Natural killer cell (primary cell): ENCODE data around the gene SBSN. TPM values are rescaled to one million over a fixed set of nuclear protein-coding genes. Genes with fewer than 3 reads are reported as not detected.
A peak's percentile ranks its signal among the peaks of the same experiment; 100 is the strongest.

Experiments
- ATAC-seq, 3 donors: fragments of 150-1000 bp in 2 of 3; fragments of 200-7000 bp in 1 of 3; cut with Tn5 transposase; 1 replicate in 1 of 3; 2 replicates in 2 of 3; pipeline ENCODE4 v1.10.0; 2021; ENCODE audit warnings: mild to moderate bottlenecking in 2 of 3, moderate library complexity in 2 of 3
- DNase-seq, 2 donors: peaks; one replicate each; pipeline versions ENCODE4 v3.0.0 to v3.0.0-alpha.2; 2013 to 2021; ENCODE audit warnings: mixed read lengths in 1 of 2
- H3K27ac ChIP-seq: one replicate; pipeline ENCODE4 v1.5.1; 2013; ENCODE audit warnings: mild to moderate bottlenecking, low read length
- H3K27me3 ChIP-seq: one replicate; pipeline ENCODE4 v1.6.1; 2013; ENCODE audit warnings: low read length; ENCODE audit not compliant: control insufficient read depth, insufficient read depth
- H3K36me3 ChIP-seq: one replicate; pipeline ENCODE4 v1.6.1; 2013; ENCODE audit warnings: low read length; ENCODE audit not compliant: control insufficient read depth, insufficient read depth
- H3K4me1 ChIP-seq: one replicate; pipeline ENCODE4 v1.6.1; 2013; ENCODE audit warnings: low read length; ENCODE audit not compliant: control insufficient read depth, insufficient read depth
- H3K4me3 ChIP-seq: one replicate; pipeline ENCODE4 v1.5.1; 2013; ENCODE audit warnings: low read length
- H3K9me3 ChIP-seq: one replicate; pipeline ENCODE4 v1.6.1; 2013; ENCODE audit warnings: low read length; ENCODE audit not compliant: control insufficient read depth, insufficient read depth
- H3K27ac Mint-ChIP-seq, 2 donors: one replicate each; pipeline ENCODE4 v1.8.0; 2022; ENCODE audit warnings: mild to moderate bottlenecking in 2 of 2, mixed read lengths in 2 of 2, moderate library complexity in 1 of 2
- H3K27me3 Mint-ChIP-seq, 2 donors: one replicate each; pipeline ENCODE4 v1.8.0; 2022; ENCODE audit warnings: low read depth in 2 of 2, mixed read lengths in 2 of 2
- H3K36me3 Mint-ChIP-seq: one replicate; pipeline ENCODE4 v1.8.0; 2022; ENCODE audit warnings: mixed read lengths
- H3K4me1 Mint-ChIP-seq, 2 donors: one replicate each; pipeline ENCODE4 v1.8.0; 2022; ENCODE audit warnings: mixed read lengths in 2 of 2
- H3K4me3 Mint-ChIP-seq: one replicate; pipeline ENCODE4 v1.8.0; 2022; ENCODE audit warnings: mild to moderate bottlenecking, moderate library complexity, mixed read lengths
- H3K9me3 Mint-ChIP-seq, 2 donors: one replicate each; pipeline ENCODE4 v1.8.0; 2022; ENCODE audit warnings: mixed read lengths in 2 of 2
- WGBS: methylation state at CpG from one replicate; pipeline ENCODE4 v1.1.7; 2013; ENCODE audit warnings: missing lambda C conversion rate; ENCODE audit not compliant: insufficient coverage; 5-methylcytosine and 5-hydroxymethylcytosine counted together
- intact Hi-C: fragments of 100-400 bp; cut with micrococcal nuclease; formaldehyde crosslinking; loops from one replicate; pipeline ENCODE4 v1.14.2; 2022
- total RNA-seq, 4 donors: library from RNA; stranded (reverse); fragments of 120-200 nt in 1 of 4; gene quantifications; one replicate each; pipeline versions ENCODE4 v1.2.3 to v1.2.4, GENCODE V29; 2013 to 2022
- TF ChIP-seq, protein P1 (sequence below): fragments of 200-600 bp; IDR thresholded peaks from one replicate; pipeline ENCODE4 v1.8.0; 2022; ENCODE audit warnings: antibody characterized with exemption

Gene SBSN
- total RNA-seq, 3 donors from 2014 or later (not counting 1 experiment from before 2014, with no cell fraction given), result not detected

DNA sequence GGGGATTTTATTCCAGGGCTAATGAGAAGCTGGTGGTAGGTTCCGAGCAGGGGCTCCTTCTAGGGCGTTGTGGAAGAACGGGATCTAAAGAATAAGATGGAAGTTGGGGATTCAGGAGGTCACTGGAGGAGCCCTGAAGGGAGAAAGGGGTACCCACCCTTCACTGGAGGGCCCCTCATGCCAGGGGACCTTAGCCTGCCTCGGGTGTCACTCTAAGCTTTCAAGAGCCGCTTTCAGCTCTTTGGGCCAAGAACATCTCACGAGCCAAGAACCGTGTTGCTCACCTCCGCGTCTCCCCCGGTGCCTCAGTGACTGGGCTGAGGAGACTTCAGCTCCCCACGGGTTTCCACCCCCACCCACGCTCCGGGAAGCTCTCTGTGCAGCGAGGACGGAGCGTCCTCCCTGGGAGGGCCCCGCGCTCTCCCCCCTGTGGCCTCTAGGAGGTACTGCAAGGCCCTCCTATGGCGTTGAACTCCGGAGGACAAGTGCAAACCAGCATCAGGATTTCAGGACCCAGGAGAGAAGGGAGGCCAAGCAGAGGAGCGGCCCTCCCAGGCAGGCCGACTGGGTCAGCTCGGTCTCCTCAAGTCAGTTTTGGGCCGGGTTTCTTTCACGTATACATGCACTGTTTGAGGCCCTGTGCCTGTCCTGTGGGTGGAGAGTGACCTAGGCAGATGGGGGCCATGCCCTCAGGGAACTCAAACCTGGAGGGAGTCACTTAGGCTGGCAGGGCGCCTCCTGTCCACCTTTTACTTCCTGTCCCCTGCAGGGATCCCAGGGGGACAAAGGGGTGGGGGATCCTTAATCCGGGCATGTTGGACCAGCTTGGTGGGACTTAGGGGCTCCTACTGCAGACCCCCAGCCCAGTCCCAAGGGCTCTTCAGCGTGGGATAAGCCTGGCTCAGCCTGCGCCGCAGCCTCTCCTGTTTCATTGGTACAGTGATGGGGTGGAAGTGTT lies 32.7 kb downstream of the SBSN start:
- Mint-ChIP-seq H3K27me3 (peaks cover 0 to 14% of the 10 kb centered on the region in 2 donors), H3K4me1 (peaks cover 0 to 10% of the 10 kb centered on the region in 2 donors), H3K9me3 (no peaks in the 10 kb centered on the region), H3K36me3 (no peaks in the 10 kb centered on the region), H3K27ac (no peak overlapping the region), H3K4me3 (no peak overlapping the region)
- Histone ChIP-seq H3K9me3 (no peaks in the 10 kb centered on the region), H3K36me3 (no peaks in the 10 kb centered on the region), H3K4me1 (peaks cover 8% of the 10 kb centered on the region), H3K27ac (no peak overlapping the region), H3K27me3 (no peaks in the 10 kb centered on the region), H3K4me3 (no peak overlapping the region)
- WGBS, result 32% methylated on average over 30 of the region's 30 CpGs
- intact Hi-C loops, result loop anchor here (1.0 kb wide), 2 partner anchors 143 to 428 kb away; no protein-coding TSS in a partner anchor
- DNase-seq (peak; percentile 55 to 80), ATAC-seq (peak; percentile 90 to 100 (median 99))
- TF ChIP-seq, protein P1, sequence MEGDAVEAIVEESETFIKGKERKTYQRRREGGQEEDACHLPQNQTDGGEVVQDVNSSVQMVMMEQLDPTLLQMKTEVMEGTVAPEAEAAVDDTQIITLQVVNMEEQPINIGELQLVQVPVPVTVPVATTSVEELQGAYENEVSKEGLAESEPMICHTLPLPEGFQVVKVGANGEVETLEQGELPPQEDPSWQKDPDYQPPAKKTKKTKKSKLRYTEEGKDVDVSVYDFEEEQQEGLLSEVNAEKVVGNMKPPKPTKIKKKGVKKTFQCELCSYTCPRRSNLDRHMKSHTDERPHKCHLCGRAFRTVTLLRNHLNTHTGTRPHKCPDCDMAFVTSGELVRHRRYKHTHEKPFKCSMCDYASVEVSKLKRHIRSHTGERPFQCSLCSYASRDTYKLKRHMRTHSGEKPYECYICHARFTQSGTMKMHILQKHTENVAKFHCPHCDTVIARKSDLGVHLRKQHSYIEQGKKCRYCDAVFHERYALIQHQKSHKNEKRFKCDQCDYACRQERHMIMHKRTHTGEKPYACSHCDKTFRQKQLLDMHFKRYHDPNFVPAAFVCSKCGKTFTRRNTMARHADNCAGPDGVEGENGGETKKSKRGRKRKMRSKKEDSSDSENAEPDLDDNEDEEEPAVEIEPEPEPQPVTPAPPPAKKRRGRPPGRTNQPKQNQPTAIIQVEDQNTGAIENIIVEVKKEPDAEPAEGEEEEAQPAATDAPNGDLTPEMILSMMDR, result peak; percentile 97

DNA sequence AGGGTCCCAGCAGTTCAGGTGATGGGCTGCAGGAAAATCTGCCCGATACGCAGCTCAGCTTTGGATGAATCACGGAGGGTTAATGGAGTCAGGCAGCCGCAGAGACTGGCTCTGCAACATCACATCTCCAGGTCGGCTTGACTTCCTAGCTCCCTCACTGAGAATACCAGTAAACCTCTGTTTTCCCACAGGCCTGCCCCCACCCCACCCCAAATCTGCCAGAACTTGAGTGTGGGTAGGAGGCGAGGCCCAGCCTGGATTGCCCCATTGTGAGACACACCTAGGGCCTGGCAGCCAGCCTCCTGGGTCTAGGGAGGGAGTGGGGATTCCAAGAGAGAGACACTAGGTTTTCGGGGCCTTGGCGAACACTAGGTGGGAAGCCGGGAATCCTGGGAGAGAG lies 34.1 kb downstream of the SBSN start:
- no peak for DNase-seq
- Histone ChIP-seq H3K4me1 (peaks cover 8% of the 10 kb centered on the region), H3K36me3 (no peaks in the 10 kb centered on the region), H3K4me3 (no peak overlapping the region), H3K27me3 (no peaks in the 10 kb centered on the region), H3K9me3 (no peaks in the 10 kb centered on the region), H3K27ac (no peak overlapping the region)
- H3K27me3 Mint-ChIP-seq, result peaks cover 0 to 17% of the 10 kb centered on the region in 2 donors
- intact Hi-C loops, result no loop called here
- H3K4me1 Mint-ChIP-seq, result peaks cover 0 to 10% of the 10 kb centered on the region in 2 donors
- no peaks in the 10 kb centered on the region for H3K36me3 Mint-ChIP-seq
- 92% methylated on average over 9 of the region's 9 CpGs for WGBS
- TF ChIP-seq, protein P1, result no peak
- no peak overlapping the region for H3K4me3 Mint-ChIP-seq
- no peak overlapping the region for H3K27ac Mint-ChIP-seq
- no peaks in the 10 kb centered on the region for H3K9me3 Mint-ChIP-seq
- no peak for ATAC-seq

DNA sequence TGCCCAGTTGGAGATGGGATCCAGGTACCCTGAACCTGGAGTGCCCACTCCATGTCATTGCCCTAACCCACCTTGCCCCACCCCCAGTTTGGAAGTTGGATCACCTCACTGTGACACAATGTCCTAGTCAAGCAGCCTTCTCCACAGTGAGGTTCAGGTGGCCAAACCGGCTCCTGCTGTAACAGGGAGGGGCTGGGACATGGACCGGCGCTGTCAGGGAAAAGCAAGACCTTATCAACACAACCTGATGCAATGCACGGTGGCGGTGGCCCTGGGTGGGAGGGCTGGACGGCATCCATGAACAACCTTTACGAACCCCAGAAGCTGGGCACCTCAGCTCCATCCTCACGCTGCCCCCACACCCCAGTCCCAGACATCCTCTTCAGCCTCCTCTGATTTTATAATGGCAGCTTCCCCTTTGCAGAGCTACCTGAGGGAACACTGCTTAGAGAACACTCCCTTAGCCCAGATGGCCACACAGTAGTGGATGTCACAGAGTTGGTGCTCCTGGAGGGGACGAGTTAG lies 36.2 kb downstream of the SBSN start:
- Histone ChIP-seq H3K27me3 (no peaks in the 10 kb centered on the region), H3K4me1 (peaks cover 8% of the 10 kb centered on the region), H3K36me3 (no peaks in the 10 kb centered on the region), H3K4me3 (no peak overlapping the region), H3K9me3 (no peaks in the 10 kb centered on the region), H3K27ac (no peak overlapping the region)
- TF ChIP-seq, protein P1, result no peak
- no peak for DNase-seq
- Mint-ChIP-seq H3K4me1 (peaks cover 0 to 10% of the 10 kb centered on the region in 2 donors), H3K27ac (no peak overlapping the region), H3K4me3 (no peak overlapping the region), H3K9me3 (no peaks in the 10 kb centered on the region), H3K36me3 (no peaks in the 10 kb centered on the region), H3K27me3 (peaks cover 1 to 19% of the 10 kb centered on the region in 2 donors)
- ATAC-seq, result no peak
- intact Hi-C loops, result no loop called here
- 84% methylated on average over 9 of the region's 9 CpGs for WGBS
